ENCODE data around the gene PLEKHN1.

PLEKHN1 gene

GRCh38 chr1:931380-932172 lies 34.7 kb upstream of the PLEKHN1 start:
- no peak for DNase-seq

GRCh38 chr1:932173-932510 lies 34.1 kb upstream of the PLEKHN1 start:
- no peak for DNase-seq

GRCh38 chr1:932776-933602 lies 33.3 kb upstream of the PLEKHN1 start:
- DNase-seq: no peak

GRCh38 chr1:933603-933940 lies 32.7 kb upstream of the PLEKHN1 start:
- no peak for DNase-seq

GRCh38 chr1:934991-935750 lies 31.1 kb upstream of the PLEKHN1 start:
- DNase-seq: no peak

- DNase-seq: no peak
These were observed 30.5 kb upstream of the PLEKHN1 start for GRCh38 chr1:935751-936231.

- DNase-seq: no peak
These were observed 29.7 kb upstream of the PLEKHN1 start for GRCh38 chr1:936348-937264.

GRCh38 chr1:937521-937920 lies 28.8 kb upstream of the PLEKHN1 start:
- DNase-seq: no peak

- DNase-seq: no peak
These were observed 28.1 kb upstream of the PLEKHN1 start for GRCh38 chr1:938088-938683.

GRCh38 chr1:938711-939489 lies 27.4 kb upstream of the PLEKHN1 start:
- DNase-seq: no peak

GRCh38 chr1:939511-940106 lies 26.7 kb upstream of the PLEKHN1 start:
- no peak for DNase-seq

GRCh38 chr1:940107-941014 lies 25.9 kb upstream of the PLEKHN1 start:
- no peak for DNase-seq

GRCh38 chr1:941015-941587 lies 25.2 kb upstream of the PLEKHN1 start:
- no peak for DNase-seq

GRCh38 chr1:941588-942383 lies 24.5 kb upstream of the PLEKHN1 start:
- no peak for DNase-seq

- DNase-seq: no peak
These were observed 23.9 kb upstream of the PLEKHN1 start for GRCh38 chr1:942411-942821.

GRCh38 chr1:942864-943533 lies 23.3 kb upstream of the PLEKHN1 start:
- DNase-seq: no peak

- no peak for DNase-seq
These were observed 22.5 kb upstream of the PLEKHN1 start for GRCh38 chr1:943545-944340.

All from GOT3 (cell line).